ENCODE results near the gene CAMTA1.
"Not testable (repeated sequence)": the region's sequence is repeated elsewhere in the genome, so short reads cannot be mapped to it uniquely, and the experiment has no call there.

Gene CAMTA1

DNA sequence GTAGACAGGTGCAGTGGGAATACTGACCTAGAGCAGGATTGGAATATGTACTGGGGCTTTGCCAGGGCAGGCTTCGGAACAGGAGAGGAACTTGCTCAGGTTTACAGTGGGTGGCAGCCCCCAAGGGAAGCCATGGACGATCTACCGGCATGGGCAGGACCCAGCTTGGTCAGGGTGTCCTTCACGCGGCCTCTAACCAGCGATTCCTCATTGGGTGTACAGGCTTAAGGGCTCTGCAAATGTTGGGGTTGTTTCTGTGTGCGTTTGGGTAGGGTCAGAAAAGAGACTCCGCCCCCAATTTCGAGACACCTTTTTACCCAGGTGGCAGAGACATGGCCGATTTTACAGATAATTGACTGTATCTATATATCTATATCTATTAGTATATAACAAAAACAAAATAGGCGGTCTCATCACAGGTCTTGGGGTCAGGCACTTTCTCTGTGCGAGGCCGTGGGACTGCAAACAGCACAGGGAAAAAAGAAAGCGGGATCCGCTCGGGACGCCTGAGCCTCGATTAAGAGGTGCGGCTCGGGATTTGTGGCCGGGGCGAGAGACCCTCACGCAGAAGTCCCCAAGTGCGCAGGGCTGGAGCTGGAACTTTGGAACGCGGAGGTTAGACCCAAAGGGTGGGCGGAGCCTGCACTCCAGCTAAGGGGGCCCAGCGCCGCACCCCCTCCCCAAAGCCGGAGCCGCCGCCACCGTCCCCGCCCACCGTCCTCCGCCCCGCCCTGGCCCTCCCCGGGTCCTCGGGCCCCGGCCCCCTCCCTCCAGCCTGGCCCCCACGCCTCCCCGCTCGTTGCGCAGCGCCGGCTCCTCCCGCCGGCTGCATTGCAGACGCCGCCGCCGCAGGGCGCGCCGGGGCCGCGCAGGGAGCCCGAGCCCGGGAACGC lies 918.3 kb downstream of the CAMTA1 start:
- no peaks in the 10 kb centered on the region; a peak in 1 of 22 replicates for H4K20me1 ChIP-seq
- peaks cover 0 to 7% (median 0%) of the 10 kb centered on the region in 11 experiments; a peak in 3 of 22 replicates for H3K9me3 ChIP-seq (replicated peaks in 1 of 11)
- H3K36me3 ChIP-seq, result no peaks in the 10 kb centered on the region
- peak overlapping the region; percentile 72 to 87 (median 82); a peak in 21 of 22 replicates for H3K9ac ChIP-seq
- no peak for TF ChIP-seq Cebpa-rat (IDR thresholded peaks at IDR 0.05)
- H3K4me3 ChIP-seq, result peak overlapping the region; percentile 62 to 76 (median 68)
- peak overlapping the region; percentile 55 to 84 (median 69) for H3K4me2 ChIP-seq
- peaks cover 0 to 13% (median 4%) of the 10 kb centered on the region in 10 experiments; a peak in 6 of 20 replicates for H3K4me1 ChIP-seq
- H3K27ac ChIP-seq, result peak overlapping the region in 10 of 11 experiments; percentile 68 to 83 (median 78); a peak in 18 of 22 replicates
- H3K27me3 ChIP-seq, result peaks cover 0 to 32% (median 11%) of the 10 kb centered on the region in 11 experiments; a peak in 15 of 22 replicates

DNA sequence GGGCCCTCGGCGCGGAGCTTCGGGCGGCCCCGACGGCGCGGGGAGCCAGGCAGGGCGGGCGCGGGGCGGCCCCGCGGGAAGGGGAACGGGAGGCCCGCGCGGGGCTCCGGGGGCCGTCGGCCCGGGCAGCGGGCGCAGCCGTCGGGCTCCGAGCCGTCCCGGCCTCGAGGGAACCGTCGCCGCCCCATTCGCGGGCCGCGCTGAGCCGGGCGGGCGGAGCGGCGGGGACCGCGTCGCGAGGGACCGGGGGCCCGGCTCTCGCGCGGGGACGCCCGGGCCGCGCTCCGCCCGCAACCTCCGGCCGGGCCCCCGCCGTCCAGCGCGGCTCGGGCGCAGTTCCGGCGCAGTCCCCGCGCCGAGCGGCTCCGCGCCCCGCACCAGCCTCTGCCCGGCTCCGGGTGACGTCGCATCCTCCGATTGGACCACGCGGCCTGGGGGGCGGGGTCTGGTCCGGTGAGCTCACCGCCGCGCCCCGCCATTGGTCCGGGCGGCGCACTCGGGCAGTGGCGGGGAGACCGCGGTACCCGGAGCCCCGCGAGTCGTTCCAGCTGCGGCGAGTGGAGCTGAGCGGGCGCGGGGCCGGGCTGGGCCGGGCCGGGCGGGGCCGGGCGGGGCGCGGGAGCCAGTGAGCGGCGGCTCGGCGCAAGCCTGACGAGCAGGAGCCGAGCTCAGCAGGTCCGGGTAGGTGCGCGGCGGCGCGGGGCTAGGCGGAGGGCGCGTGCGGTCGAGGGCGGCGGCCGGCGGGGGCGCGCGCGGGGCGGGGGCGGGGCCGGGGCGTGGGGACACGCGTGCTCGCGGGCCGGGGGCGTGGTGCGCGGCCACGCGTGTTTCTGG lies 919.2 kb downstream of the CAMTA1 start:
- Histone ChIP-seq H3K27me3 (peaks cover 0 to 32% (median 11%) of the 10 kb centered on the region in 11 experiments; a peak in 15 of 22 replicates), H3K4me2 (peak overlapping the region; percentile 60 to 84 (median 73)), H4K20me1 (no peaks in the 10 kb centered on the region; a peak in 1 of 22 replicates), H3K4me3 (peak overlapping the region; percentile 62 to 76 (median 68)), H3K9ac (peak overlapping the region; percentile 72 to 87 (median 82)), H3K4me1 (peaks cover 0 to 9% (median 4%) of the 10 kb centered on the region in 10 experiments; a peak in 6 of 20 replicates), H3K36me3 (no peaks in the 10 kb centered on the region), H3K27ac (peak overlapping the region; percentile 64 to 83 (median 77); a peak in 21 of 22 replicates), H3K9me3 (replicated peaks in 1 of 11) (peaks cover 0 to 7% (median 0%) of the 10 kb centered on the region in 11 experiments; a peak in 3 of 22 replicates)
- no peak for TF ChIP-seq Cebpa-rat (IDR thresholded peaks at IDR 0.05)

DNA sequence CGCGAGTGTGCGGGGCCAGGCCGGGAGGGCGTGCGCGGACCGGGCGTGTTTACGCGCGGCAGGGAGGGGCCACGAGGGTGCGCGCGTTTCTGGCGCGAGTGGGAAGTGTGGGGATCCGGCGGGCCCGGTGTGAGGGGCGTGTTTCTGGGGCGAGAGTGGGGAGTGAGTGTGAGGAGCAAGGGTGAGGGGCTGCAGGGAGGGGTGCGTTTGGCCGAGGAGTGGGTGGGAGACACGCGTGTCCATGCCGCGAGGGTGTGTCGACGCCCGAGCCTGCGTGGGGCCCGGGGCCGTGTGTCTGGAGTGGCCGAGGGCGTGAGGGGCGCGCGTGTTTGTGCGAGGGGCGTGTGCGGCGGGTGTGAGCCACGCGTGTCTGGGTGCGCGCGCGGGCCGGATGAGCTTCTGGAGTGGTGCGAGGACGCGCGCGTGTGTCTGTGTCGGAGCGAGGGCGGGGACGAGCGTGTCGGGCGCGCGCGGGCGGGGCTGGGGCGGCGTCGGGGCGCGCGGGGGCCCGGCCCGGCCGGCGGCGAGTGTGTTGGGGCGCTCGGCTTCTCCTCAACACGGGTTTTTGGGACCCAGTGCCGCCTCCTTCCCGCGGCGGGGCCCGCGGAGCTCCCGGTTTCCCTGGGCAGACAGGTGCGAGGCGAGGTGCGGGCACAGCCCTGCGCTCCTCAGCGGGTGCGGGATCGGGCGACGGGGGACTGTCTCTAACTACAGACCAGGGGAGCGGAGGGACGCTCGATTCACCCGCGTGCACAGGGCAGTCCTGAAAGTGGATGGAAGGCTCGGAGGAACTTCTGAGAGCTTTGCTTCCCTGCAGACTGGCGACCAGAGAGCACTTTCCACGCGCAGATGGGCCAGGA lies 920.0 kb downstream of the CAMTA1 start:
- no peaks in the 10 kb centered on the region for H3K36me3 ChIP-seq
- H3K27ac ChIP-seq, result no peak overlapping the region
- no peak for TF ChIP-seq Cebpa-rat (IDR thresholded peaks at IDR 0.05)
- peaks cover 0 to 9% (median 4%) of the 10 kb centered on the region in 10 experiments; a peak in 5 of 20 replicates for H3K4me1 ChIP-seq
- H4K20me1 ChIP-seq, result no peaks in the 10 kb centered on the region; a peak in 1 of 22 replicates
- H3K4me2 ChIP-seq, result peak overlapping the region; percentile 31 to 75 (median 64); a peak in 18 of 22 replicates
- H3K9ac ChIP-seq, result peak overlapping the region in 1 of 11 experiments; percentile 50; a peak in 1 of 22 replicates
- peaks cover 0 to 3% (median 0%) of the 10 kb centered on the region in 11 experiments; a peak in 2 of 22 replicates for H3K9me3 ChIP-seq (replicated peaks in 1 of 11)
- peak overlapping the region in 4 of 10 experiments; percentile 44 to 72 (median 68); a peak in 8 of 20 replicates for H3K4me3 ChIP-seq
- H3K27me3 ChIP-seq, result peaks cover 0 to 32% (median 11%) of the 10 kb centered on the region in 11 experiments; a peak in 15 of 22 replicates

DNA sequence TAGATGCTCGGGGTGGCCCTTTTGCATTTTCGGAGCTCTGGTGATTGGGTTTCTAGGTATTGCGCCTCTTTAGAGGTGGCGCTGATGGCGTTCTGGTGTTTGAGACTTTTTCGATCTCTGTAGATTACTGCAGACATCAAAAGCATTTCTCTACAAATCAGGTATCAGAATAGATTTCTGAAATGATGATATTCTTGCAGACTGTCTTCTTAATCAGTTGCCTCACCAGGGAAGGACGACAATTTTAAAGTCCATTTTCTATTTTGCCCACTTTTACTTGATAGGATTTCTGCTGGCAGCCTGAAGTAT lies 920.6 kb downstream of the CAMTA1 start:
- Histone ChIP-seq H3K9me3 (replicated peaks in 1 of 11) (no peaks in the 10 kb centered on the region), H3K4me1 (peaks cover 0 to 9% (median 4%) of the 10 kb centered on the region in 10 experiments; a peak in 5 of 20 replicates), H3K9ac (no peak overlapping the region), H3K27ac (no peak overlapping the region), H3K4me3 (no peak overlapping the region), H3K36me3 (no peaks in the 10 kb centered on the region), H4K20me1 (no peaks in the 10 kb centered on the region; a peak in 1 of 22 replicates), H3K4me2 (peak overlapping the region in 4 of 11 experiments; percentile 64 to 75 (median 70); a peak in 6 of 22 replicates), H3K27me3 (peaks cover 0 to 32% (median 11%) of the 10 kb centered on the region in 11 experiments; a peak in 15 of 22 replicates)
- no peak for TF ChIP-seq Cebpa-rat (IDR thresholded peaks at IDR 0.05)

DNA sequence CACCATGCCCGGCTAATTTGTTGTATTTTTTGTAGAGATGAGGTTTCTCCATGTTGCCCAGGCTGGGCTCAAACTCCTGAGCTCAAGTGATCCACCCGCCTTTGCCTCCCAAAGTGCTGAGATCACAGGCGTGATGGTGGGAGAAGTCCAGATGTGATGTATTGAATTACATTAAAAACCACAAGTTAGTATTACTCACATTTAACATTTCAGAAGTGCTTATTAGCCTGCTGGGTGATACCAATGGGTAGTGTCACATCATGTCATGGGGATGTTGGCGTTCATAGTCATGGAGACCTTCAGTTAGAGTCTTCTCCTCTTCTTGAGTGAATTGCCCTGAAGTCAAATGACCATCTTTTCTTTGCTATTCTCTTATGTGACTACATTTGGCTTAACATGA lies 922.3 kb downstream of the CAMTA1 start:
- no peak for TF ChIP-seq Cebpa-rat (IDR thresholded peaks at IDR 0.05)
- H3K27me3 ChIP-seq, result peaks cover 0 to 28% (median 11%) of the 10 kb centered on the region in 11 experiments; a peak in 15 of 22 replicates
- H3K9me3 ChIP-seq (replicated peaks in 1 of 11), result no peaks in the 10 kb centered on the region
- no peaks in the 10 kb centered on the region; a peak in 1 of 22 replicates for H4K20me1 ChIP-seq
- H3K4me3 ChIP-seq, result no peak overlapping the region
- no peaks in the 10 kb centered on the region for H3K36me3 ChIP-seq
- H3K4me2 ChIP-seq, result no peak overlapping the region
- peaks cover 0 to 13% (median 7%) of the 10 kb centered on the region in 10 experiments; a peak in 7 of 20 replicates for H3K4me1 ChIP-seq
- H3K27ac ChIP-seq, result no peak overlapping the region
- no peak overlapping the region for H3K9ac ChIP-seq

DNA sequence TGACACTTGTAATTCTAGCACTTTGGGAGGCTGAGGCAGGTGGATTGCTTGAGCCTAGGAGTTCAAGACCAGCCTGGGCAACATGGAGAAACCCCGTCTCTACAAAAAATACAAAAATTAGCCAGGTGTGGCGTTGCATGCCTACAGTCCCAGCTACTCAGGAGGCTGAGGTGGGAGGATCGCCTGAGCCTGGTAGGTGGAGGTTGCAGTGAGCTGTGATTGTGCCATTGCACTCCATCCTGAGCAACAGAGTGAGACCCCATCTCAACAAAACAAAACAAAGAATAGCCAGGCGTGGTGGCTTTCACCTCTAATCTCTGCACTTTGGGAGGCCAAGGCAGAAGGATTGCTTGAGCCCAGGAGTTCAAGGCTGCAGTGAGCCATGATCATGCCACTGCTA lies 922.8 kb downstream of the CAMTA1 start:
- H3K9me3 ChIP-seq (replicated peaks in 1 of 11); H3K4me2 ChIP-seq; H3K9ac ChIP-seq; H3K4me3 ChIP-seq; H4K20me1 ChIP-seq; H3K27ac ChIP-seq; H3K36me3 ChIP-seq: not testable (repeated sequence)
- Histone ChIP-seq H3K27me3 (peaks cover 0 to 23% (median 11%) of the 10 kb centered on the region in 11 experiments; a peak in 15 of 22 replicates), H3K4me1 (peaks cover 0 to 13% (median 7%) of the 10 kb centered on the region in 10 experiments; a peak in 7 of 20 replicates)

DNA sequence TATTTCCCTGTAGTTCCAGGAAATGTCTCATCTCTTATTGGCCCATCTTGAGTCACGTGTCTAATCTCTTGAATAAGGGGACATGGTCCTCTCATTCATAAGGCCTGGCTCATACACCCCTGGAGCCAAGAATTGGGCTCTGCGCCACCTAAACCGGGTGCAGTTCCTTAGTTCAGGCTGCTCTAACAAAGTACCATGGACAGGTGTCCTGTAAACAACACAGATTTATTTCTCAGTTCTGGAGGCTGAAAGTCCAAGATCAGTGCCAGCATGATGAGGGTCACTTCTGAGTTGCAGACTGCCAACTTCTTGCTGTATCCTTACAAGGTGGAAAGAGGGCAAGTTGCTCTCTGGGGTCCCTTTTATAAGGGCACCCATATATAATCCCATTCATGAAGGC lies 925.6 kb downstream of the CAMTA1 start:
- H3K27ac ChIP-seq, result no peak overlapping the region
- H3K4me3 ChIP-seq, result no peak overlapping the region
- peaks cover 0 to 10% (median 0%) of the 10 kb centered on the region in 10 experiments; a peak in 2 of 20 replicates for H3K4me1 ChIP-seq
- H3K27me3 ChIP-seq, result peaks cover 0 to 5% (median 0%) of the 10 kb centered on the region in 11 experiments; a peak in 2 of 22 replicates
- H3K4me2 ChIP-seq, result no peak overlapping the region
- H3K36me3 ChIP-seq, result no peaks in the 10 kb centered on the region
- H3K9me3 ChIP-seq (replicated peaks in 1 of 11), result no peaks in the 10 kb centered on the region
- H4K20me1 ChIP-seq, result no peaks in the 10 kb centered on the region
- no peak overlapping the region for H3K9ac ChIP-seq
- no peak for TF ChIP-seq Cebpa-rat (IDR thresholded peaks at IDR 0.05)

Data from BLaER1 treated with 17β-estradiol and CSF1 and Interleukin-3, amounts not matched to agents 10 nM and 100 nM (cell line).